ENCODE measurements around the gene MLLT3.

MLLT3 gene

GRCh38 chr9:20486552-20486951 lies 135.7 kb downstream of the MLLT3 start:
- Histone ChIP-seq H3K27me3 (ENCODE audit: insufficient read depth, poor library complexity, severe bottlenecking) (no peaks in the 10 kb centered on the region), H3K27ac (ENCODE audit: poor library complexity, severe bottlenecking) (no peak overlapping the region), H3K4me1 (ENCODE audit: insufficient read depth, poor library complexity, severe bottlenecking) (peaks cover 8% of the 10 kb centered on the region), H3K36me3 (ENCODE audit: low read depth) (no peaks in the 10 kb centered on the region), H3K4me3 (ENCODE audit: severe bottlenecking) (no peak overlapping the region), H3K9me3 (ENCODE audit: severe bottlenecking) (no peaks in the 10 kb centered on the region)
- TF ChIP-seq CTCF (IDR thresholded peaks at IDR 0.05; ENCODE audit: poor library complexity, severe bottlenecking), result no peak
- no peak for DNase-seq (ENCODE audit: low spot score)
- ATAC-seq (ENCODE audit: low read depth), result no peak

- ATAC-seq (ENCODE audit: low read depth), result no peak
Observed at GRCh38 chr9:20481437-20481836, 140.9 kb downstream of the MLLT3 start.

GRCh38 chr9:20480249-20480648 lies 142.1 kb downstream of the MLLT3 start:
- ATAC-seq (ENCODE audit: low read depth) (no peak), DNase-seq (ENCODE audit: low spot score) (no peak)
- Histone ChIP-seq H3K4me1 (ENCODE audit: insufficient read depth, poor library complexity, severe bottlenecking) (peaks cover 2% of the 10 kb centered on the region), H3K27me3 (ENCODE audit: insufficient read depth, poor library complexity, severe bottlenecking) (no peaks in the 10 kb centered on the region), H3K4me3 (ENCODE audit: severe bottlenecking) (no peak overlapping the region), H3K27ac (ENCODE audit: poor library complexity, severe bottlenecking) (no peak overlapping the region), H3K9me3 (ENCODE audit: severe bottlenecking) (no peaks in the 10 kb centered on the region), H3K36me3 (ENCODE audit: low read depth) (no peaks in the 10 kb centered on the region)
- no peak for TF ChIP-seq CTCF (IDR thresholded peaks at IDR 0.05; ENCODE audit: poor library complexity, severe bottlenecking)

More at GRCh38 chr9:20481437-20481836, 140.9 kb downstream of the MLLT3 start:
- Histone ChIP-seq H3K4me3 (ENCODE audit: severe bottlenecking) (no peak overlapping the region), H3K36me3 (ENCODE audit: low read depth) (no peaks in the 10 kb centered on the region), H3K27me3 (ENCODE audit: insufficient read depth, poor library complexity, severe bottlenecking) (no peaks in the 10 kb centered on the region), H3K9me3 (ENCODE audit: severe bottlenecking) (no peaks in the 10 kb centered on the region), H3K27ac (ENCODE audit: poor library complexity, severe bottlenecking) (no peak overlapping the region), H3K4me1 (ENCODE audit: insufficient read depth, poor library complexity, severe bottlenecking) (peaks cover 2% of the 10 kb centered on the region)
- DNase-seq (ENCODE audit: low spot score), result no peak
- TF ChIP-seq CTCF (IDR thresholded peaks at IDR 0.05; ENCODE audit: poor library complexity, severe bottlenecking), result no peak

GRCh38 chr9:20479419-20480155 lies 142.7 kb downstream of the MLLT3 start:
- ATAC-seq (ENCODE audit: low read depth) (no peak), DNase-seq (ENCODE audit: low spot score) (no peak)
- TF ChIP-seq CTCF (IDR thresholded peaks at IDR 0.05; ENCODE audit: poor library complexity, severe bottlenecking), result no peak
- Histone ChIP-seq H3K27ac (ENCODE audit: poor library complexity, severe bottlenecking) (no peak overlapping the region), H3K9me3 (ENCODE audit: severe bottlenecking) (no peaks in the 10 kb centered on the region), H3K4me1 (ENCODE audit: insufficient read depth, poor library complexity, severe bottlenecking) (peaks cover 2% of the 10 kb centered on the region), H3K36me3 (ENCODE audit: low read depth) (no peaks in the 10 kb centered on the region), H3K27me3 (ENCODE audit: insufficient read depth, poor library complexity, severe bottlenecking) (no peaks in the 10 kb centered on the region), H3K4me3 (ENCODE audit: severe bottlenecking) (no peak overlapping the region)

- TF ChIP-seq CTCF (IDR thresholded peaks at IDR 0.05; ENCODE audit: poor library complexity, severe bottlenecking), result no peak
- no peaks in the 10 kb centered on the region for H3K27me3 ChIP-seq (ENCODE audit: insufficient read depth, poor library complexity, severe bottlenecking)
- DNase-seq (ENCODE audit: low spot score) (no peak), ATAC-seq (ENCODE audit: low read depth) (no peak)
- H3K4me1 ChIP-seq (ENCODE audit: insufficient read depth, poor library complexity, severe bottlenecking), result peaks cover 2% of the 10 kb centered on the region
- H3K27ac ChIP-seq (ENCODE audit: poor library complexity, severe bottlenecking), result no peak overlapping the region
- H3K9me3 ChIP-seq (ENCODE audit: severe bottlenecking), result no peaks in the 10 kb centered on the region
- no peak overlapping the region for H3K4me3 ChIP-seq (ENCODE audit: severe bottlenecking)
- H3K36me3 ChIP-seq (ENCODE audit: low read depth), result no peaks in the 10 kb centered on the region
Observed at GRCh38 chr9:20478786-20479185, 143.5 kb downstream of the MLLT3 start.

Data from RWPE2 (cell line).